HUES48 (cell line): ENCODE measurements around the gene ORMDL3.

Experiments used
- H3K27ac ChIP-seq: one replicate; pipeline ENCODE4 v1.7.0; 2013; ENCODE audit warnings: low read depth, low read length, inconsistent platforms
- H3K27me3 ChIP-seq: 2 replicates; pipeline ENCODE4 v1.6.1; 2013; ENCODE audit warnings: mild to moderate bottlenecking, low read length; ENCODE audit not compliant: control insufficient read depth, insufficient read depth
- H3K36me3 ChIP-seq: 2 replicates; pipeline ENCODE4 v1.6.1; 2013; ENCODE audit warnings: low read length; ENCODE audit not compliant: control insufficient read depth, insufficient read depth
- H3K4me1 ChIP-seq: 2 replicates; pipeline ENCODE4 v1.6.1; 2013; ENCODE audit warnings: mild to moderate bottlenecking, low read length; ENCODE audit not compliant: control insufficient read depth, insufficient read depth
- H3K4me3 ChIP-seq: 2 replicates; pipeline ENCODE4 v1.5.1; 2013; ENCODE audit warnings: mild to moderate bottlenecking, low read depth, low read length
- H3K9ac ChIP-seq: 2 replicates; pipeline ENCODE4 v1.6.1; 2013; ENCODE audit warnings: mild to moderate bottlenecking, low read depth, low read length, moderate library complexity
- H3K9me3 ChIP-seq: 2 replicates; pipeline ENCODE4 v1.6.1; 2013; ENCODE audit warnings: low read length; ENCODE audit not compliant: control insufficient read depth, insufficient read depth

ORMDL3 gene

GRCh38 chr17:39934324-39934723 lies 6.9 kb upstream of the ORMDL3 start:
- Histone ChIP-seq H3K4me3 (no peak overlapping the region), H3K36me3 (no peaks in the 10 kb centered on the region), H3K4me1 (peaks cover 11% of the 10 kb centered on the region), H3K9me3 (no peaks in the 10 kb centered on the region), H3K9ac (no peak overlapping the region), H3K27me3 (no peaks in the 10 kb centered on the region), H3K27ac (no peak overlapping the region)

DNA sequence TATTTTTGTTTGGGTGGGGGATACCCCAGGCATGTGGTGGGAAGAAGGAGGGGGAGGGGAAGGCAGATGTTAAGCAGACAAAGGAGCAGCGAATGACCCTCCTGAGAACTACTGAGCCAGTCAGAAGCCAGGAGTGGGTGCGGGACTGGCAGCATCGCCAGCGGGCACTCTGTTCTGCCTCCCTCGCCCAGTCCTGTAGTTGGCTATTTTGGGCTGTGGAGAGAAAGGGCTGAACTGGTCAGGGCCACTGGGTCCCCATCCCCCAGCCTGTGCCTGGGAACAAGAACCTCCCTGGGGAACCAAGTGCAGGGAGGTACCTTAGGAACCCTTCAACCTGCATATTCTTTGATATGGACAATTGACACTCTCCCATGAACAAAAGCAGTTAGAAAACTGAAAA lies 6.5 kb upstream of the ORMDL3 start:
- Histone ChIP-seq H3K4me3 (no peak overlapping the region), H3K4me1 (peaks cover 11% of the 10 kb centered on the region), H3K36me3 (no peaks in the 10 kb centered on the region), H3K9ac (no peak overlapping the region; the same call in 1 of the 2 replicates), H3K9me3 (no peaks in the 10 kb centered on the region), H3K27ac (no peak overlapping the region), H3K27me3 (no peaks in the 10 kb centered on the region)

GRCh38 chr17:39929646-39930407 lies 2.4 kb upstream of the ORMDL3 start:
- H3K9ac ChIP-seq: no peak overlapping the region
- H3K27ac ChIP-seq: no peak overlapping the region
- H3K4me1 ChIP-seq: peaks cover 33% of the 10 kb centered on the region

GRCh38 chr17:39928858-39929645 lies 1.7 kb upstream of the ORMDL3 start:
- H3K4me1 ChIP-seq: peaks cover 27% of the 10 kb centered on the region
- H3K27ac ChIP-seq: no peak overlapping the region

More at GRCh38 chr17:39929646-39930407, 2.4 kb upstream of the ORMDL3 start:
- Histone ChIP-seq H3K4me3 (no peak overlapping the region), H3K27me3 (no peaks in the 10 kb centered on the region), H3K36me3 (no peaks in the 10 kb centered on the region; the same call in 1 of the 2 replicates), H3K9me3 (no peaks in the 10 kb centered on the region)

DNA sequence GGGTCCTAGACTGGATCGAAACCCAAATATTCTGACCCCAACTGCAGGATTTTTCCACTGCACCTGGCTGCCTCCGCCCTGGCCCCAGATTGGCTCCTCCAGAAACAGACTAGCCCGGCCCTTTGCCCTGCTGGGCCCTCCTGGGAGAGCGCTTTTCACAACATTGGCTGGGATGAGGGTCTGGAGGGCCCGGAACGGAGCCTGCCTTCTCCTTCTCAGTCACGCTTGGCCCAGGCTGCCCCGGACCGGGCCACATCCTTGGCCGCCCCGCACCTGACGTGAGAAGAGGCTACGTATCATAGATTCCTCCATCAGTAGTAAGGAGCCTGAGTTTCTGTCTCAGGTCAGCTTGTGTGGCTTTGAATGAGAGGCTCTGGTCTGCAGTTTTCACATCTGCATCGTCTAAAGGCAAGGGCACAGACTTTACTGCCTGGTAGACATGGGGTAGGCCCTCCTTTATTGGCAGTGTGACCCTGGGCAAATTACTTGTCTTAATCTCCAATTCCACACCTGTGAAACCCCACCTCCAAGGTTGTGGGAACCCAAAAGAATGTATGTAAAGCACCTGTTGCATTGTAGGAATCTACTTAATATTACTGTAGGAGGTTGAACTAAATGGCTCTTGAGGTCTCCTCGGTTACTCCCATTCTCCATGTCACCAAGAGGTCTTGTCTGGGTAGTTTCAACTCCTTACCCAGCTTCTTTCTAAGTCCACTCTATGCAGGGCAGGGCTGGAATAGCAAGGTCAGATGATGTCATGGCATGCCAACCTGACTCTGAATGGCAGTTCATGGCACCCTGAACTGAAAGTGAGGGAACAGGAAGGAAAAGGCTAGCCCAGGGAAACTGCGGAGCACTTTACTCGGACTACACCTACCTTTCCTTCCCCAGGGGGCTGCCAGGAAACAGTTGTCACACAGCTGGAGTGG lies 792 bp upstream of the ORMDL3 start:
- Histone ChIP-seq H3K9me3 (no peaks in the 10 kb centered on the region), H3K4me1 (peaks cover 23% of the 10 kb centered on the region), H3K27me3 (no peaks in the 10 kb centered on the region), H3K36me3 (peaks cover 9% of the 10 kb centered on the region), H3K9ac (peak overlapping the region; percentile 52; the same call in 1 of the 2 replicates), H3K4me3 (peak overlapping the region; percentile 89), H3K27ac (peak overlapping the region; percentile 91)

More at GRCh38 chr17:39928858-39929645, 1.7 kb upstream of the ORMDL3 start:
- Histone ChIP-seq H3K27me3 (no peaks in the 10 kb centered on the region), H3K9ac (no peak overlapping the region), H3K36me3 (peaks cover under 1% of the 10 kb centered on the region; the same call in 1 of the 2 replicates), H3K4me3 (no peak overlapping the region), H3K9me3 (no peaks in the 10 kb centered on the region)

DNA sequence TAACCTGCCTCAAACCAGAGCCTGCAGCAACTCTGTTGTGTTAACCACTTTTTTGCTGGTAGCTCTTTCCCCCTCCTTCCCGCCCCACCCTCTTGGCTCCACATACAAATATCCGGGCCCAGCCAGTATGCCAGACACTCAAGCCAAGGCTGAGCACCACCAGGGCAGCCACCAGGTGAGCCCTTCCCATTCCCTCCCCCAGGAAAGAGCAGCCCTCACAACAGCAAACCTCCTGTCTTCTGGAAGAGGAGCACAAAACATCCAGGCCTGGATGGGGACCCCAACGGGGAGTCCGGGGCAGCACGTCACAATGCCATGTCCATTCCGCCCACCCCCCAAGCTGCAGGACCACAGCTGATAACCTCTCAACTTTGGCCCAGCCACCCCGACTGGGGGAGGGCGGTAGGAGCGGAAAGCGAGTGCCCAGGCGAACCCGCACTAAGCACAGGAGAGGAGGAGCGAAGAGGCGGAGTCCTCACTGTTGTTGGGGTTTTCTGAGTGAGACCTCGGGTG lies 757 bp downstream of the ORMDL3 start:
- Histone ChIP-seq H3K27ac (peak overlapping the region; percentile 91), H3K9me3 (no peaks in the 10 kb centered on the region), H3K9ac (peak overlapping the region; percentile 62; the same call in 1 of the 2 replicates), H3K27me3 (no peaks in the 10 kb centered on the region), H3K4me3 (peak overlapping the region; percentile 89), H3K4me1 (peaks cover 23% of the 10 kb centered on the region), H3K36me3 (peaks cover 25% of the 10 kb centered on the region)

GRCh38 chr17:39926135-39926587 lies 1.2 kb downstream of the ORMDL3 start:
- H3K27me3 ChIP-seq: no peaks in the 10 kb centered on the region

GRCh38 chr17:39925282-39926134 lies 1.9 kb downstream of the ORMDL3 start:
- Histone ChIP-seq H3K27ac (no peak overlapping the region), H3K27me3 (no peaks in the 10 kb centered on the region), H3K9me3 (no peaks in the 10 kb centered on the region), H3K4me3 (no peak overlapping the region), H3K9ac (no peak overlapping the region), H3K4me1 (peaks cover 23% of the 10 kb centered on the region), H3K36me3 (peaks cover 36% of the 10 kb centered on the region)

More at GRCh38 chr17:39926135-39926587, 1.2 kb downstream of the ORMDL3 start:
- Histone ChIP-seq H3K4me3 (peak overlapping the region; percentile 89), H3K36me3 (peaks cover 29% of the 10 kb centered on the region), H3K27ac (no peak overlapping the region), H3K9me3 (no peaks in the 10 kb centered on the region), H3K4me1 (peaks cover 23% of the 10 kb centered on the region), H3K9ac (no peak overlapping the region)

GRCh38 chr17:39924691-39925055 lies 2.7 kb downstream of the ORMDL3 start:
- no peaks in the 10 kb centered on the region for H3K27me3 ChIP-seq
- H3K36me3 ChIP-seq: peaks cover 43% of the 10 kb centered on the region
- H3K4me3 ChIP-seq: no peak overlapping the region
- no peak overlapping the region for H3K27ac ChIP-seq
- H3K4me1 ChIP-seq: peaks cover 23% of the 10 kb centered on the region
- H3K9ac ChIP-seq: no peak overlapping the region
- no peaks in the 10 kb centered on the region for H3K9me3 ChIP-seq
